ENCODE data around the gene CUZD1.
"Not testable (repeated sequence)": the region's sequence is repeated elsewhere in the genome, so short reads cannot be mapped to it uniquely, and the experiment has no call there.

The CUZD1 gene

DNA sequence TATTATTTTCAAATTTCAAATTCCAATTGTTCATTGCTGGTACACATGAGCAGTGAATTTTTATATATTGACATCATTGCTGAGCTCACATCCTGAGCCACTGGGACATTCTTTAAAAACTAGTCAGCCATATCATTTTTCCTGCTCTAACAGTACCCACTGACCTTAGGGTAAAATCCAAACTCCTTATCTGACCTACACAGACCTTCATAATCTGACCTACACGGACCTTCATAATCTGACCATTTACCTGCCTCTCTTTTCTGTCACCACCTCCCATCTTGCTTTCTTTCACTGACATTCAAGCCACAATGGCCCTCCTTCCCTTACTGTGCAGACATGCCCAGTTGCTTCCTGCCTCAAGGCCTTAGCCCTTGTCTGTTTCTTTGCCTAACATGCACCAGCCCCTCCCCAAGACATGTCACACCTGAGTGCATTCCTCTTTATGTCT, 16.1 kb upstream of the CUZD1 start:
- Histone ChIP-seq H3K27ac (no peak overlapping the region), H3K4me3 (no peak overlapping the region), H3K9me3 (ENCODE audit: low read depth, low read length) (no peaks in the 10 kb centered on the region), H3K36me3 (ENCODE audit: insufficient read depth, low read length) (no peaks in the 10 kb centered on the region), H3K9ac (ENCODE audit: insufficient read length) (no peak overlapping the region)
- no peak for DNase-seq (ENCODE audit: low read depth, low spot score)
- TF ChIP-seq FOXP2 (optimal IDR thresholded peaks at IDR 0.05; ENCODE audit: control extremely low read depth, extremely low read length, insufficient read depth) (no peak), EZH2 (IDR thresholded peaks at IDR 0.05) (no peak), POLR2AphosphoS5 (IDR thresholded peaks at IDR 0.05; ENCODE audit: borderline replicate concordance, low read depth, low read length) (no peak)

GRCh38 chr10:122859527-122859926, 13.9 kb upstream of the CUZD1 start:
- Histone ChIP-seq H3K36me3 (ENCODE audit: insufficient read depth, low read length) (no peaks in the 10 kb centered on the region), H3K4me3 (no peak overlapping the region), H3K9me3 (ENCODE audit: low read depth, low read length) (no peaks in the 10 kb centered on the region), H3K27ac (no peak overlapping the region), H3K9ac (ENCODE audit: insufficient read length) (no peak overlapping the region)
- no peak for DNase-seq (ENCODE audit: low read depth, low spot score)
- TF ChIP-seq FOXP2 (optimal IDR thresholded peaks at IDR 0.05; ENCODE audit: control extremely low read depth, extremely low read length, insufficient read depth) (no peak), EZH2 (IDR thresholded peaks at IDR 0.05) (no peak), POLR2AphosphoS5 (IDR thresholded peaks at IDR 0.05; ENCODE audit: borderline replicate concordance, low read depth, low read length) (no peak)

- H3K36me3 ChIP-seq (ENCODE audit: insufficient read depth, low read length); DNase-seq (ENCODE audit: low read depth, low spot score); H3K4me3 ChIP-seq; H3K9ac ChIP-seq (ENCODE audit: insufficient read length); H3K9me3 ChIP-seq (ENCODE audit: low read depth, low read length); H3K27ac ChIP-seq: not testable (repeated sequence)
Measured at GRCh38 chr10:122858042-122858441, 12.4 kb upstream of the CUZD1 start.

GRCh38 chr10:122856902-122857301, 11.2 kb upstream of the CUZD1 start:
- Histone ChIP-seq H3K27ac (no peak overlapping the region), H3K9me3 (ENCODE audit: low read depth, low read length) (no peaks in the 10 kb centered on the region), H3K9ac (ENCODE audit: insufficient read length) (no peak overlapping the region), H3K36me3 (ENCODE audit: insufficient read depth, low read length) (no peaks in the 10 kb centered on the region; the same call in 1 of the 2 replicates), H3K4me3 (no peak overlapping the region)
- TF ChIP-seq FOXP2 (optimal IDR thresholded peaks at IDR 0.05; ENCODE audit: control extremely low read depth, extremely low read length, insufficient read depth), result no peak
- no peak for TF ChIP-seq POLR2AphosphoS5 (IDR thresholded peaks at IDR 0.05; ENCODE audit: borderline replicate concordance, low read depth, low read length)
- TF ChIP-seq EZH2 (IDR thresholded peaks at IDR 0.05), result no peak
- no peak for DNase-seq (ENCODE audit: low read depth, low spot score)

GRCh38 chr10:122855745-122856144, 10.1 kb upstream of the CUZD1 start:
- H3K4me3 ChIP-seq, result no peak overlapping the region
- H3K27ac ChIP-seq, result no peak overlapping the region
- no peak for DNase-seq (ENCODE audit: low read depth, low spot score)
- TF ChIP-seq FOXP2 (optimal IDR thresholded peaks at IDR 0.05; ENCODE audit: control extremely low read depth, extremely low read length, insufficient read depth) (no peak), POLR2AphosphoS5 (IDR thresholded peaks at IDR 0.05; ENCODE audit: borderline replicate concordance, low read depth, low read length) (no peak), EZH2 (IDR thresholded peaks at IDR 0.05) (no peak)
- no peak overlapping the region for H3K9ac ChIP-seq (ENCODE audit: insufficient read length)
- no peaks in the 10 kb centered on the region; the same call in 1 of the 2 replicates for H3K36me3 ChIP-seq (ENCODE audit: insufficient read depth, low read length)
- no peaks in the 10 kb centered on the region for H3K9me3 ChIP-seq (ENCODE audit: low read depth, low read length)

DNA sequence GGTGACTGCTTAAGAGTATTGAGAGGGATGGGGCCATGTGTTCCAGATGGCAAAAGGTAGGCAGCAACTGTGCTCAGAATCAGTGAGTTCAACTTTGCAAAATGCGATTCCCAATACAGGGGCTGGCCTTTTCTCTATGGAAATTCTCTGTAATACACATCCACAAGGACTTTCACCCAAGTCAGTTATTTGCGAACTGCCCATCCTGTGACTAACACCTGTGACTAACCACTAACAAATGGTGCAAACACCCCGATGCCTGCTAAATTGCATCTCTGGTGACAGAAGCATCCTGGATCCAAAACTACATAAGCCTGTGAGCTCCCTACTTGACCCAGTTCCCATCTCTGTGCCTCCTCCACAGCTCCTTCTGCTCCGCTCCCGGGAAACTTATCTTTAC, 9.0 kb upstream of the CUZD1 start:
- no peak for TF ChIP-seq FOXP2 (optimal IDR thresholded peaks at IDR 0.05; ENCODE audit: control extremely low read depth, extremely low read length, insufficient read depth)
- TF ChIP-seq EZH2 (IDR thresholded peaks at IDR 0.05), result no peak
- no peak for TF ChIP-seq POLR2AphosphoS5 (IDR thresholded peaks at IDR 0.05; ENCODE audit: borderline replicate concordance, low read depth, low read length)
- H3K36me3 ChIP-seq (ENCODE audit: insufficient read depth, low read length), result no peaks in the 10 kb centered on the region; the same call in 1 of the 2 replicates
- no peaks in the 10 kb centered on the region for H3K9me3 ChIP-seq (ENCODE audit: low read depth, low read length)
- no peak for DNase-seq (ENCODE audit: low read depth, low spot score)
- H3K27ac ChIP-seq, result no peak overlapping the region
- H3K9ac ChIP-seq (ENCODE audit: insufficient read length), result no peak overlapping the region
- H3K4me3 ChIP-seq, result no peak overlapping the region

- H3K9ac ChIP-seq (ENCODE audit: insufficient read length), result no peak overlapping the region
- H3K27ac ChIP-seq, result no peak overlapping the region
- H3K4me3 ChIP-seq, result no peak overlapping the region
Measured at GRCh38 chr10:122853665-122854313, 8.1 kb upstream of the CUZD1 start.

GRCh38 chr10:122852261-122852660, 6.6 kb upstream of the CUZD1 start:
- no peak overlapping the region for H3K9ac ChIP-seq (ENCODE audit: insufficient read length)
- TF ChIP-seq FOXP2 (optimal IDR thresholded peaks at IDR 0.05; ENCODE audit: control extremely low read depth, extremely low read length, insufficient read depth), result no peak
- no peak for TF ChIP-seq POLR2AphosphoS5 (IDR thresholded peaks at IDR 0.05; ENCODE audit: borderline replicate concordance, low read depth, low read length)
- no peak for TF ChIP-seq EZH2 (IDR thresholded peaks at IDR 0.05)
- H3K27ac ChIP-seq, result no peak overlapping the region
- no peak overlapping the region for H3K4me3 ChIP-seq
- no peaks in the 10 kb centered on the region for H3K9me3 ChIP-seq (ENCODE audit: low read depth, low read length)
- no peak for DNase-seq (ENCODE audit: low read depth, low spot score)
- no peaks in the 10 kb centered on the region; the same call in 1 of the 2 replicates for H3K36me3 ChIP-seq (ENCODE audit: insufficient read depth, low read length)

More at GRCh38 chr10:122853665-122854313, 8.1 kb upstream of the CUZD1 start:
- no peak for DNase-seq (ENCODE audit: low read depth, low spot score)
- TF ChIP-seq POLR2AphosphoS5 (IDR thresholded peaks at IDR 0.05; ENCODE audit: borderline replicate concordance, low read depth, low read length) (no peak), EZH2 (IDR thresholded peaks at IDR 0.05) (no peak), FOXP2 (optimal IDR thresholded peaks at IDR 0.05; ENCODE audit: control extremely low read depth, extremely low read length, insufficient read depth) (no peak)
- Histone ChIP-seq H3K36me3 (ENCODE audit: insufficient read depth, low read length) (no peaks in the 10 kb centered on the region; the same call in 1 of the 2 replicates), H3K9me3 (ENCODE audit: low read depth, low read length) (no peaks in the 10 kb centered on the region)

Measured in SK-N-MC (cell line).